ENCODE measurements around the gene ATP2C2. TPM values are rescaled to one million over a fixed set of nuclear protein-coding genes. Genes with fewer than 3 reads are reported as not detected.

ATP2C2 gene
- total and polyA plus RNA-seq, 8 donors, result 11.2 to 52.8 (median 22.2) TPM

DNA sequence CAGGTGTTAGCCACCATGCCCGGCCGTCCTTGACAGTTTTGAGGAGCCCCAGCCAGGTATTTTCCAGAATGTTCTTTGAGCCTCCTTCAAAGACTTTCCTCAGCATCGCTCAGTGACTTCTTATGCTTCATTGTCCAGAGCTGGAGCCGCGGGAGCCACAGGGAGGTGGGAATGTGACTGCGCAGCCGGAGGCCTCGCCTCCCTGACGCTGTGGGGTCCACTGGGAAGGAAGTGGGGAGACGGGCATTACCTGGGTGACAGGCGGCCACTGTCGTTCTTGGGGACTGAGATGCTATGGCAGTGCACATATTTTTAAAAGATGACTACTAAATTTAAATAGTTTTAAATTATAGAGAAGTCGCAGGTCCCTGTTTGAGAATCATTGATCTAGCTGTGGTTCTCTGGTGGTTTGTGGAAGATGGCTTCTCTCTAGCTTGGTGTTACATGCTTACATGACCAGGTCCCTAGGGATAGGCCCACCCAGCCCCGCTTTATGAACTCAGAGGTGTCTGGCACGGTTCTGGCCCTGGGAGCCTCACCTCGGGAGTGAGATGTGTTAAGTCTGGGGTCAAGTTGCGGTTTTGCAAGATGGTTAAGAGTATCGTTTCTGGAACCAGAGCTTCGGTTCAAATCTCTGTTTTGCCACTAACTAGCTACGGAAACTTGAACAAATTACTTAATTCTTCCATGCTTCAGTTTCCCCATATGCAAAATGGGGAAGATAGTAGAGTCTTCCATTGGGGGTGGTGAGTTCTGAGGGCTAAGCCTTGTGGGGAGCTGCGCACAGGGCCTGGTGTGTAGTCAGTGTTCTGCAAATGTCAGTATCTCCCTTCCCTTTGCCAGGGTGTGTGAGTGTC lies 53.0 kb downstream of the ATP2C2 start:
- Histone ChIP-seq H3K4me1 (no peaks in the 10 kb centered on the region), H3K4me3 (no peak overlapping the region), H3K27me3 (no peaks in the 10 kb centered on the region), H3K36me3 (peaks cover 0 to 30% of the 10 kb centered on the region in 2 donors), H3K9me3 (no peaks in the 10 kb centered on the region), H3K27ac (no peak overlapping the region)
- ATAC-seq (no peak), DNase-seq (no peak)
- intact Hi-C loops (cut with DNase I), result no loop called here
- TF ChIP-seq CTCF (IDR thresholded peaks at IDR 0.05), result no peak

- Histone ChIP-seq H3K27ac (no peak overlapping the region), H3K27me3 (no peaks in the 10 kb centered on the region), H3K4me3 (no peak overlapping the region), H3K4me1 (no peaks in the 10 kb centered on the region), H3K9me3 (no peaks in the 10 kb centered on the region), H3K36me3 (peaks cover 0 to 35% of the 10 kb centered on the region in 2 donors)
- intact Hi-C loops (cut with DNase I), result no loop called here
- DNase-seq, result no peak
- ATAC-seq, result no peak
- no peak for TF ChIP-seq CTCF (IDR thresholded peaks at IDR 0.05)
These were observed 53.5 kb downstream of the ATP2C2 start for GRCh38 chr16:84421938-84422220.

- TF ChIP-seq CTCF (IDR thresholded peaks at IDR 0.05), result no peak
- Histone ChIP-seq H3K27ac (no peak overlapping the region), H3K27me3 (no peaks in the 10 kb centered on the region), H3K4me1 (no peaks in the 10 kb centered on the region), H3K36me3 (peaks cover 0 to 35% of the 10 kb centered on the region in 2 donors), H3K4me3 (no peak overlapping the region), H3K9me3 (no peaks in the 10 kb centered on the region)
- DNase-seq (no peak), ATAC-seq (peak; percentile 16)
- intact Hi-C loops (cut with DNase I), result no loop called here
These were observed 55.1 kb downstream of the ATP2C2 start for GRCh38 chr16:84423416-84423837.

GRCh38 chr16:84425696-84426095 lies 57.4 kb downstream of the ATP2C2 start:
- TF ChIP-seq CTCF (IDR thresholded peaks at IDR 0.05), result no peak
- no peaks in the 10 kb centered on the region for H3K9me3 ChIP-seq
- no peak for DNase-seq
- ATAC-seq, result no peak
- H3K27ac ChIP-seq, result no peak overlapping the region
- intact Hi-C loops (cut with DNase I), result no loop called here
- peaks cover 0 to 44% of the 10 kb centered on the region in 2 donors for H3K36me3 ChIP-seq
- no peaks in the 10 kb centered on the region for H3K4me1 ChIP-seq
- no peak overlapping the region for H3K4me3 ChIP-seq
- no peaks in the 10 kb centered on the region for H3K27me3 ChIP-seq

DNA sequence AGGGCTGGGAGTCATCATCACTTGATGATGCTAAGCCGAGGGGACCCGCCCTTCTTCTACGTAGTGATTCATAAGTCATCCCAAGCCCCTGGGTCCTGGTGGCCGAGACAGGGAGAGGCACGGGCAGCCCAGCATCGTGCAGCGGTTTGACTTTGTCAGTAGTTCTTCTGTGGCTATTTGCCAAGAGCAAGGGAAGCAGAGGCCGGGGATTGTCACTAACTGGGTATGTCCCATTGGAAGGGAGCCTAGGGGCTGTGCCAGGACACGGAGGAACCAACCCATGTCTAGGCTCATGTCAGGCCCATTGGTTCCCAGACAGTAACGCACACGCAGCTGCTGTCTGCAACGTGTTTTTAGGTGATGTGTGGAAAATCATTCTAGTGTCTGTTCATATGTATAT lies 58.5 kb downstream of the ATP2C2 start:
- no peaks in the 10 kb centered on the region for H3K27me3 ChIP-seq
- H3K9me3 ChIP-seq, result no peaks in the 10 kb centered on the region
- peaks cover 0 to 44% of the 10 kb centered on the region in 2 donors for H3K36me3 ChIP-seq
- ATAC-seq (no peak), DNase-seq (no peak)
- no peaks in the 10 kb centered on the region for H3K4me1 ChIP-seq
- no peak overlapping the region for H3K27ac ChIP-seq
- H3K4me3 ChIP-seq, result no peak overlapping the region
- TF ChIP-seq CTCF (IDR thresholded peaks at IDR 0.05), result no peak
- intact Hi-C loops (cut with DNase I), result no loop called here
